ENCODE measurements around the gene DGKG.

DNA sequence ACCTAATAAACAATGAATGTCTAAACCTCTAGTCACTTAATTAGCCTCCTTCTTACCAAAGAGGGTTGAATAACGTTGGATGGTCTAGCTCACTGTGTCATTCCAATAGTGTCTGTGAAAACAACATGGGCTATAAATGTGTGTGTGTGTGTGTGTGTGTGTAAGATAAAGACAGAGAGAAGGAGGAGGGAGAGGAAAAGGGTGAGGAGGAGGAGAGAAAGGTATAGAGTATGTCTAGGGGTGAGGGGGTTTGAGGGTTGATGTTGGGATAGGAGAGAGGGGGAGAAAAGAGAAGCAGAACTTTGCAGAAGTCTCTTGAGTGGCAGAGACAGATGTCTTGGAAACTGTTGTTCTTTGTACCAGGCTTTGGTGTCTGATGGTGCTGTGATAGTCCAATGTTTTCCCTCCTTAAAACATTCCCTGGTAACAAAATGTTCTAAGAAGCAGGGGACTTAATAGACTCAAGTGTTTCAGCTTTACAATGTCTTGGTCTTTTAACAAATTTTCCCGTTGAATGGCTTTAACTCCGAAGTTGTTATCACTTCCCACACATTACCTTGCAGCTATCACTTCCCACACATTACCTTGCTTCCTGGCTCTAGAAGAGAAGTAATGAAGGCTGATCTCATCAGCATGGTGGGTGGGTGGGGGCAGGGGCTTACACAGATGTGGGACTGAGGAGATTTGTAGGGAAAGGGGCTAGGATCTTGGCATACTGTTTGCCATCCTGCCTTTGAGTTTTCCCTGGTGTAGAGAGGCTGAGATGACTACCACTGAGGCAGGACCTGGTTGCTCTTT is 195.3 kb downstream of the DGKG start:
- TF ChIP-seq, protein P1, sequence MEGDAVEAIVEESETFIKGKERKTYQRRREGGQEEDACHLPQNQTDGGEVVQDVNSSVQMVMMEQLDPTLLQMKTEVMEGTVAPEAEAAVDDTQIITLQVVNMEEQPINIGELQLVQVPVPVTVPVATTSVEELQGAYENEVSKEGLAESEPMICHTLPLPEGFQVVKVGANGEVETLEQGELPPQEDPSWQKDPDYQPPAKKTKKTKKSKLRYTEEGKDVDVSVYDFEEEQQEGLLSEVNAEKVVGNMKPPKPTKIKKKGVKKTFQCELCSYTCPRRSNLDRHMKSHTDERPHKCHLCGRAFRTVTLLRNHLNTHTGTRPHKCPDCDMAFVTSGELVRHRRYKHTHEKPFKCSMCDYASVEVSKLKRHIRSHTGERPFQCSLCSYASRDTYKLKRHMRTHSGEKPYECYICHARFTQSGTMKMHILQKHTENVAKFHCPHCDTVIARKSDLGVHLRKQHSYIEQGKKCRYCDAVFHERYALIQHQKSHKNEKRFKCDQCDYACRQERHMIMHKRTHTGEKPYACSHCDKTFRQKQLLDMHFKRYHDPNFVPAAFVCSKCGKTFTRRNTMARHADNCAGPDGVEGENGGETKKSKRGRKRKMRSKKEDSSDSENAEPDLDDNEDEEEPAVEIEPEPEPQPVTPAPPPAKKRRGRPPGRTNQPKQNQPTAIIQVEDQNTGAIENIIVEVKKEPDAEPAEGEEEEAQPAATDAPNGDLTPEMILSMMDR (IDR thresholded peaks at IDR 0.05) = no peak
- TF ChIP-seq POLR2A (IDR thresholded peaks at IDR 0.05) = no peak
